DMS79 (cell line): Measurements from ENCODE around the gene ATP10B.
"Not testable (repeated sequence)": the region's sequence is repeated elsewhere in the genome, so short reads cannot be mapped to it uniquely, and the experiment has no call there.

Experiments used
- DNase-seq: peaks from one replicate; lab custom pipeline; 2025; lab: John Stamatoyannopoulos, UW

Gene ATP10B

GRCh38 chr5:160852049-160852448 lies at the start of gene ATP10B:
Gene ATP10B (minus strand): TSS chr5:160852211. CDS start chr5:160688074, 164,137 bp downstream.
- DNase-seq, result no peak

- no peak for DNase-seq
Observed at GRCh38 chr5:160901656-160902055, 49.6 kb upstream of the ATP10B start.

GRCh38 chr5:160899735-160900134 lies 47.7 kb upstream of the ATP10B start:
- DNase-seq, result no peak

- not testable (repeated sequence) for DNase-seq
Observed at GRCh38 chr5:160893180-160893964, 41.4 kb upstream of the ATP10B start.

GRCh38 chr5:160887780-160888179 lies 35.8 kb upstream of the ATP10B start:
- DNase-seq, result no peak

- DNase-seq, result not testable (repeated sequence)
Observed at GRCh38 chr5:160873560-160874200, 21.7 kb upstream of the ATP10B start.

GRCh38 chr5:160869989-160870521 lies 18.0 kb upstream of the ATP10B start:
- DNase-seq, result no peak

GRCh38 chr5:160867976-160868375 lies 16.0 kb upstream of the ATP10B start:
- DNase-seq, result no peak

- DNase-seq, result no peak
Observed at GRCh38 chr5:160851451-160851850, 560 bp downstream of the ATP10B start.

- DNase-seq, result no peak
Observed at GRCh38 chr5:160850421-160850820, 1.6 kb downstream of the ATP10B start.

GRCh38 chr5:160847526-160848085 lies 4.4 kb downstream of the ATP10B start:
- no peak for DNase-seq

- DNase-seq, result no peak
Observed at GRCh38 chr5:160846642-160847041, 5.4 kb downstream of the ATP10B start.

- no peak for DNase-seq
Observed at GRCh38 chr5:160844177-160844576, 7.8 kb downstream of the ATP10B start.

GRCh38 chr5:160843240-160843639 lies 8.8 kb downstream of the ATP10B start:
- DNase-seq, result peak; percentile 33

GRCh38 chr5:160837749-160838593 lies 14.0 kb downstream of the ATP10B start:
- DNase-seq, result no peak

GRCh38 chr5:160837211-160837610 lies 14.8 kb downstream of the ATP10B start:
- DNase-seq, result no peak

GRCh38 chr5:160835818-160836528 lies 16.0 kb downstream of the ATP10B start:
- no peak for DNase-seq

GRCh38 chr5:160835376-160835775 lies 16.6 kb downstream of the ATP10B start:
- DNase-seq, result no peak

GRCh38 chr5:160833806-160834205 lies 18.2 kb downstream of the ATP10B start:
- no peak for DNase-seq

GRCh38 chr5:160831801-160832200 lies 20.2 kb downstream of the ATP10B start:
- DNase-seq, result no peak

- DNase-seq, result no peak
Observed at GRCh38 chr5:160824301-160825001, 27.6 kb downstream of the ATP10B start.
